ENCODE results near the gene NRM.

GRCh38 chr6:30681766-30682142, 9.0 kb downstream of the NRM start:
- no peak for TF ChIP-seq CTCF (conservative IDR thresholded peaks at IDR 0.05; ENCODE audit: low read length)
- no peak for TF ChIP-seq EZH2phosphoT487 (IDR thresholded peaks at IDR 0.05; ENCODE audit: borderline replicate concordance, low read depth, low read length)
